Nephron (organoid): Measurements from ENCODE around the gene FAM120B.

Source experiments
- H3K27ac Mint-ChIP-seq, 3 experiments: 2 replicates each; pipeline ENCODE4 v1.8.0; 2020; ENCODE audit warnings: mixed read lengths in 3 of 3, mild to moderate bottlenecking in 2 of 3, moderate library complexity in 1 of 3
- H3K27me3 Mint-ChIP-seq: 2 replicates; pipeline ENCODE4 v1.8.0; 2021; ENCODE audit warnings: low read depth, mild to moderate bottlenecking, moderate library complexity, mixed read lengths
- H3K36me3 Mint-ChIP-seq: 2 replicates; pipeline ENCODE4 v1.8.0; 2020; ENCODE audit warnings: low read depth, mixed read lengths
- H3K4me1 Mint-ChIP-seq: 2 replicates; pipeline ENCODE4 v1.8.0; 2020; ENCODE audit warnings: mixed read lengths
- H3K4me3 Mint-ChIP-seq, 3 experiments: 2 replicates each; pipeline ENCODE4 v1.8.0; 2020; ENCODE audit warnings: mild to moderate bottlenecking in 3 of 3, mixed read lengths in 3 of 3, moderate library complexity in 2 of 3
- H3K9me3 Mint-ChIP-seq: 2 replicates; pipeline ENCODE4 v1.8.0; 2020; ENCODE audit warnings: mixed read lengths
- TF ChIP-seq, protein P1 (sequence below), 3 experiments: fragments of 200-600 bp; sonication (generic); IDR thresholded peaks; one replicate each; pipeline ENCODE4 v1.5.0; 2021; ENCODE audit warnings: antibody characterized with exemption in 3 of 3; ENCODE audit not compliant: unreplicated experiment in 3 of 3

FAM120B gene

DNA sequence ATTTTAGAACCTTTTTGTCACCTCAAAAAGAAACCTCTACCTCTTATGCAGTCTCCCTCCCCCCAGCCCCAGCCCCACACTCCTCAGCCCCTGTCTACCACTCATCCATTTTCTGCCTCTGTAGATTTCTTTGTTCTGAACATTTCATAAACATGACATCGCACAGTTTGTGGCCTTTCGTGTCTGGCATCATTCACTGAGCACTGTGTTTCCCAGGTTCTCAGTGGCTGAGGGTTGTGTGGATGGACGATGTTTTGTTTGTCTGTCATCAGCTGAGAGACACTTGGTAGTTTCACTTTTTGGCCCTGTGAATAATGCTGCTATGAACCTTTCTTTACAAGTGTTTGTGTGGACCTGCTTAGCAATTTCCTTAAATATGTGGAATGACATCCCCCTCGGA lies 64.5 kb downstream of the FAM120B start:
- H3K4me3 Mint-ChIP-seq, result no peak overlapping the region
- peaks cover 3% of the 10 kb centered on the region for H3K27me3 Mint-ChIP-seq
- TF ChIP-seq, protein P1, sequence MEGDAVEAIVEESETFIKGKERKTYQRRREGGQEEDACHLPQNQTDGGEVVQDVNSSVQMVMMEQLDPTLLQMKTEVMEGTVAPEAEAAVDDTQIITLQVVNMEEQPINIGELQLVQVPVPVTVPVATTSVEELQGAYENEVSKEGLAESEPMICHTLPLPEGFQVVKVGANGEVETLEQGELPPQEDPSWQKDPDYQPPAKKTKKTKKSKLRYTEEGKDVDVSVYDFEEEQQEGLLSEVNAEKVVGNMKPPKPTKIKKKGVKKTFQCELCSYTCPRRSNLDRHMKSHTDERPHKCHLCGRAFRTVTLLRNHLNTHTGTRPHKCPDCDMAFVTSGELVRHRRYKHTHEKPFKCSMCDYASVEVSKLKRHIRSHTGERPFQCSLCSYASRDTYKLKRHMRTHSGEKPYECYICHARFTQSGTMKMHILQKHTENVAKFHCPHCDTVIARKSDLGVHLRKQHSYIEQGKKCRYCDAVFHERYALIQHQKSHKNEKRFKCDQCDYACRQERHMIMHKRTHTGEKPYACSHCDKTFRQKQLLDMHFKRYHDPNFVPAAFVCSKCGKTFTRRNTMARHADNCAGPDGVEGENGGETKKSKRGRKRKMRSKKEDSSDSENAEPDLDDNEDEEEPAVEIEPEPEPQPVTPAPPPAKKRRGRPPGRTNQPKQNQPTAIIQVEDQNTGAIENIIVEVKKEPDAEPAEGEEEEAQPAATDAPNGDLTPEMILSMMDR (IDR thresholded peaks at IDR 0.05; ENCODE audit: unreplicated experiment in 3 of 3), result no peak
- no peak overlapping the region for H3K27ac Mint-ChIP-seq
- H3K4me1 Mint-ChIP-seq, result peaks cover 33% of the 10 kb centered on the region
- peaks cover 33% of the 10 kb centered on the region for H3K36me3 Mint-ChIP-seq
- no peaks in the 10 kb centered on the region for H3K9me3 Mint-ChIP-seq

DNA sequence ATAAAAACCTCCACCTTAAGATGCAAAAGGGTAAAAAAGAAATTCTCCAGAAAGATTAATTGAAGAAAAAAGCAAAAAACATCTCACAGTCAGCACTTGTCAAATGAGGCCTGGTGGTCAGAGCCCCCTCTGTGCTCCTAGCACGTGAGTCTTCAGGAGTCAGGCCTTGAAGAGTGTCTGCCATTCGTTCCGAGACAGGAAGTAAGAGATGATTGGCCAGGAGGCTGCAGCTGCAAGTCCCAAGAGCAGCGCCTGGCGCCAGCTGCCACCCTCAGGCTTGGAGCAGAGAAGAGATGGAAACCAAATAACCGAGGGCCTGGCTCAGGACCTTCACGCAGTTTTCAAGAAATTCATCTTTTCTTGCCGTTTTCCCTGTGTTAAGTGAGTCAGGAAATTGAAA lies 65.0 kb downstream of the FAM120B start:
- Mint-ChIP-seq H3K27me3 (peaks cover 3% of the 10 kb centered on the region), H3K27ac (no peak overlapping the region), H3K36me3 (peaks cover 31% of the 10 kb centered on the region), H3K4me1 (peaks cover 28% of the 10 kb centered on the region), H3K4me3 (no peak overlapping the region), H3K9me3 (no peaks in the 10 kb centered on the region)
- TF ChIP-seq, protein P1 (IDR thresholded peaks at IDR 0.05; ENCODE audit: unreplicated experiment in 3 of 3), result no peak

DNA sequence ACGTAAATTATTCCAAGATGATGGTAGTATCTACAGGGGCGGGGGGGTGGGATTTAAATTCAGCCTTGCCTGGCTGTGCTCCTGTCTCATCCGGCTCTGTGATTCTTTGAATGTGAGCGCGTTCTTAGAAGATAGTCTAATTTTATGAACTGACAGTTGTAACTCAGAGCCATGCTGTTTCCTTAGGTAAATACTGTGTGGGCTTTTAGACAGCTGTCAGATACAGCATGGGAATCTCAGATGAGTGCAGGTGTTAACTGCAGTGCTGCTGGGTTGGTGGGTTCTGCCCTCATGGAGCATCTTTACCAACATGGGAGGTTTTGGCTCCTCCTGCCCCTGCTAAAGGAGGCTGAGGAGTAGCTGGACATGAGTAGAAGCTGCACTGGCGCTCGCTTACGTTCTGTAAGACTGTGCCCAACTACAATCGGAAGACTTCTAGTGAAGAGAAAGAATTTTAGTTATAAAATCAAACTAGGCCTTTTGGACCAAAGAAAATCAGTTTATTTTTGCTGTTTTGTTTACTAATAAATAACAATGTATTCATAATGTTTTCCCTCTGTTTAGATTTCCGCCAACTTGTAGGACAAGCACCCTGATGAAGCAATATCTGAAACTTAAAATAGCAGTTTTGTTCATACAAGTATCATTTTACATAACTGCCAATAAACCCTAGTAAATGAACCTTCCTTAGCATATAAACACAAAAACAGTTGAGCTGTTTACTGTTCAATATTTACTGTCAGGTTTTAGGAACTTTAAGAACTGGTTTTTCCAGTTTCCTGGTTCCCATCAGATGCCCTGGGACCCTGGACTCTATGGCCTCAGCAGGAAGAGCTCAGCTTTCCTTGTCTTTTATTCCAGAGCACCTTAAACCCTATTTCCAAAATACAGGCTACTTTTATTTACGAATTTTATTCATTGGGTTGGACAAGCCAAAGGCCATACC lies 66.1 kb downstream of the FAM120B start:
- Mint-ChIP-seq H3K4me3 (no peak overlapping the region), H3K9me3 (no peaks in the 10 kb centered on the region), H3K27me3 (peaks cover 3% of the 10 kb centered on the region), H3K4me1 (peaks cover 17% of the 10 kb centered on the region), H3K36me3 (peaks cover 28% of the 10 kb centered on the region), H3K27ac (no peak overlapping the region)
- TF ChIP-seq, protein P1 (IDR thresholded peaks at IDR 0.05; ENCODE audit: unreplicated experiment in 3 of 3), result no peak

DNA sequence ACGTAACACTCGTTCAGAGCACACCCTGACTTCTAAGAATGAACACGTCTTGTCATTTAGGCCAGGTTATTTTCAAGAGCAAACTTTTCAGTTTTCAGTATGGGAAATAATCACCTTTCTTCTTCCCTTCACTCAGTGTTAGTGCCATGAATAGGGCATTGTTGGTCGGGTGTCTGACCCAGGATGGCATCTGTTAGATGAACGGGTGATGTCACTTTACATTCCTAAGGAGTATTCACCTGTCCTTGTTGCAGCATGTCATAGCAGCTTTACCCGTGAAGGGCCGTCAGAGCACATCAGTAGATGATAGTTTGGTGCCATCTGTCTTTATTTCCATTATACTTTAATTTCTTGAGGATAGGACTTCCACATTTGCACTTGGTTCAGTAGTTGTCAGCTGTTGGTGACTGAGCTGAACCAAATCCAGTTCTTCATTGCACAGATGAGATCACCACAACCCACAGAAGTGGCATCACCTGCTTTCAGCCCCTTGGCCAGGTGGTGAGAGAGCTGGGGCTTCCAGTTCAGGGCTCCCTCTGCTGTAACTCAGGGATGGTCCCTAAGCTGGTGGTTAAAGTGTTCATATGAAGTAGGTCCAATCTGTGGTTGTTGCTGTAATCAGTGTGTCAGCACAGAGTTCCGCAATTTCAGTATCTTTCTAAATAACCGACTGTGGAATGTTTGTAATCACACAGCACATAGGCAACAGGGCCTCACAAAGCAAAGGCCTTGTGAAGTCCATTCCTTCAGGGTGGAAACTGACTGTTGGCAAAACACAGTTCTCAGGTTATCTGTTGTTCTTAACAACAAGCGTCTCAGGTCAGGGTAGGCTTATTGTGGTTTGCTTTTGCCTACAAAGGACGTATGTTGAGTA lies 68.2 kb downstream of the FAM120B start:
- Mint-ChIP-seq H3K4me1 (peaks cover 11% of the 10 kb centered on the region), H3K27ac (no peak overlapping the region), H3K27me3 (no peaks in the 10 kb centered on the region), H3K9me3 (no peaks in the 10 kb centered on the region), H3K4me3 (no peak overlapping the region), H3K36me3 (peaks cover 23% of the 10 kb centered on the region)
- TF ChIP-seq, protein P1 (IDR thresholded peaks at IDR 0.05; ENCODE audit: unreplicated experiment in 3 of 3), result no peak

DNA sequence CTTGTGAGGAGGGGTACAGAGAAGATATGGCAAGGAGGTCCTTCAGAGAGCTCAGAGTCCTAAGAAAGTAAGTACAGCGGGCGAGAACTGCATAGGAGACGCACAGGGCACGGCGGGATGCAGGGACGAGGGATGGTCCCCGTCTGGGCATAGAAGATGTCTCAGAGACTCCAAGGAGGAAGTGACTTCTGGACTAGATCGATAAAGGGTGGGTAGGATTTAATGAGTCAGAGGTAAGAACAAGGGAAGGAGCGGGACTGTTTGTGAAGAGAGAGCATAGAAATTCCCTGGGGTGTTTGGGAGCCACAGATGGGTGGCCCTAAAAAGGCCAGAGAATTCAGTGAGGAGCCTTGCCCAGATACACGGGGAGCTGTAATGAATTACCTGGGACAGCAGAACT lies 69.1 kb downstream of the FAM120B start:
- peaks cover 8% of the 10 kb centered on the region for H3K4me1 Mint-ChIP-seq

More for the DNA sequence above, 69.1 kb downstream of the FAM120B start:
- TF ChIP-seq, protein P1 (IDR thresholded peaks at IDR 0.05; ENCODE audit: unreplicated experiment in 3 of 3), result no peak
- Mint-ChIP-seq H3K27me3 (no peaks in the 10 kb centered on the region), H3K9me3 (no peaks in the 10 kb centered on the region), H3K27ac (no peak overlapping the region), H3K36me3 (peaks cover 22% of the 10 kb centered on the region), H3K4me3 (no peak overlapping the region)
